ENCODE results near the gene SEMA3D.

DNA sequence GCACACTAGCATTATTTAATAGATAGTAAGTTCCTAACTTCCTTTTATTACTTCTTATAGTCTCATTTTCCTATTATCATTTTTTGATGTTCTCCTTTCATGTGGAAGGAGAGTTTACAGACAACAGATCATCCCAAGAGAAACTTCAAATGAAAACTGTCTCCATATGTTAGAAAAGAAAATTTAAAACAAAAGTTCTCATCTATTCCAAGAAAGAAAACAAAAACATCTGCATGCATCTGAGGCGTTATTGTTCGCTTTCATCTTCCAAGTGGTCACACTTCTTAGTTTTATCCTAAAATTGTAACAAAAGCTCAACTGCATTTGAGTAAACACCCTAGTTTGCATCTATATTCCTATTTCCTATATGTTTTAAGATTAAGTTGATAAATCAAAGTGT lies 126.2 kb downstream of the SEMA3D start:
- TF ChIP-seq, protein P1, sequence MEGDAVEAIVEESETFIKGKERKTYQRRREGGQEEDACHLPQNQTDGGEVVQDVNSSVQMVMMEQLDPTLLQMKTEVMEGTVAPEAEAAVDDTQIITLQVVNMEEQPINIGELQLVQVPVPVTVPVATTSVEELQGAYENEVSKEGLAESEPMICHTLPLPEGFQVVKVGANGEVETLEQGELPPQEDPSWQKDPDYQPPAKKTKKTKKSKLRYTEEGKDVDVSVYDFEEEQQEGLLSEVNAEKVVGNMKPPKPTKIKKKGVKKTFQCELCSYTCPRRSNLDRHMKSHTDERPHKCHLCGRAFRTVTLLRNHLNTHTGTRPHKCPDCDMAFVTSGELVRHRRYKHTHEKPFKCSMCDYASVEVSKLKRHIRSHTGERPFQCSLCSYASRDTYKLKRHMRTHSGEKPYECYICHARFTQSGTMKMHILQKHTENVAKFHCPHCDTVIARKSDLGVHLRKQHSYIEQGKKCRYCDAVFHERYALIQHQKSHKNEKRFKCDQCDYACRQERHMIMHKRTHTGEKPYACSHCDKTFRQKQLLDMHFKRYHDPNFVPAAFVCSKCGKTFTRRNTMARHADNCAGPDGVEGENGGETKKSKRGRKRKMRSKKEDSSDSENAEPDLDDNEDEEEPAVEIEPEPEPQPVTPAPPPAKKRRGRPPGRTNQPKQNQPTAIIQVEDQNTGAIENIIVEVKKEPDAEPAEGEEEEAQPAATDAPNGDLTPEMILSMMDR (IDR thresholded peaks at IDR 0.05; ENCODE audit: extremely low read depth in 1 of 2, insufficient read depth in 1 of 2, low read depth in 1 of 2, low read length in 2 of 2) = no peak
- TF ChIP-seq EZH2 (IDR thresholded peaks at IDR 0.05; ENCODE audit: borderline replicate concordance, low read depth, low read length, severe bottlenecking) (no peak), POLR2AphosphoS5 (IDR thresholded peaks at IDR 0.05; ENCODE audit: insufficient read depth, low read depth, low read length) (no peak), POLR2A (IDR thresholded peaks at IDR 0.05; ENCODE audit: low read depth, low read length) (no peak), MYC (IDR thresholded peaks at IDR 0.05; ENCODE audit: low read depth, low read length) (no peak)
- TF ChIP-seq, protein P2, sequence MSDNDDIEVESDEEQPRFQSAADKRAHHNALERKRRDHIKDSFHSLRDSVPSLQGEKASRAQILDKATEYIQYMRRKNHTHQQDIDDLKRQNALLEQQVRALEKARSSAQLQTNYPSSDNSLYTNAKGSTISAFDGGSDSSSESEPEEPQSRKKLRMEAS (IDR thresholded peaks at IDR 0.05; ENCODE audit: insufficient read depth, insufficient read length) = no peak

Data from endothelial cell of umbilical vein (primary cell).